ENCODE results near the gene NUDT22. TPM values are rescaled to one million over a fixed set of nuclear protein-coding genes. Genes with fewer than 3 reads are reported as not detected.

Gene NUDT22
- polyA plus RNA-seq, 6 donors from 2014 or later, result 43.6 to 96.6 (median 62.6) TPM

GRCh38 chr11:64226507-64227051 lies 505 bp downstream of the NUDT22 start:
- peak; percentile 20 to 26 for ATAC-seq (ENCODE audit: low read depth in 2 of 2)
- Mint-ChIP-seq H3K9me3 (no peaks in the 10 kb centered on the region), H3K4me3 (peak overlapping the region; percentile 87 to 96 (median 94)), H3K27ac (peak overlapping the region; percentile 91 to 96 (median 92)), H3K36me3 (no peaks in the 10 kb centered on the region), H3K27me3 (no peaks in the 10 kb centered on the region), H3K4me1 (peaks cover 21 to 53% (median 49%) of the 10 kb centered on the region in 3 donors)
- DNase-seq, result peak; percentile 72

- no peaks in the 10 kb centered on the region for H3K36me3 Mint-ChIP-seq
- no peaks in the 10 kb centered on the region for H3K9me3 Mint-ChIP-seq
- DNase-seq, result no peak
- no peak for ATAC-seq (ENCODE audit: low read depth in 2 of 2)
- peaks cover 30 to 62% (median 58%) of the 10 kb centered on the region in 3 donors for H3K4me1 Mint-ChIP-seq
- H3K4me3 Mint-ChIP-seq, result peak overlapping the region; percentile 87 to 96 (median 94)
- no peaks in the 10 kb centered on the region for H3K27me3 Mint-ChIP-seq
- peak overlapping the region in 5 of 6 donors; percentile 84 to 96 (median 92) for H3K27ac Mint-ChIP-seq
Measured at GRCh38 chr11:64227405-64227956, 1.4 kb downstream of the NUDT22 start.

- H3K36me3 Mint-ChIP-seq, result no peaks in the 10 kb centered on the region
- ATAC-seq (ENCODE audit: low read depth in 2 of 2) (no peak), DNase-seq (no peak)
- H3K27me3 Mint-ChIP-seq, result no peaks in the 10 kb centered on the region
- H3K4me1 Mint-ChIP-seq, result peaks cover 30 to 73% (median 70%) of the 10 kb centered on the region in 3 donors
- H3K9me3 Mint-ChIP-seq, result no peaks in the 10 kb centered on the region
- peak overlapping the region; percentile 84 to 99 (median 97) for H3K27ac Mint-ChIP-seq
- peak overlapping the region; percentile 52 to 99 (median 90) for H3K4me3 Mint-ChIP-seq
Measured at GRCh38 chr11:64229090-64229743, 3.1 kb downstream of the NUDT22 start.

- DNase-seq (no peak), ATAC-seq (ENCODE audit: low read depth in 2 of 2) (no peak)
- Mint-ChIP-seq H3K27ac (peak overlapping the region; percentile 91 to 99 (median 98)), H3K9me3 (no peaks in the 10 kb centered on the region), H3K4me1 (peaks cover 29 to 72% (median 66%) of the 10 kb centered on the region in 3 donors), H3K36me3 (no peaks in the 10 kb centered on the region), H3K4me3 (peak overlapping the region; percentile 85 to 99 (median 94)), H3K27me3 (no peaks in the 10 kb centered on the region)
Measured at GRCh38 chr11:64229744-64230170, 3.7 kb downstream of the NUDT22 start.

- H3K4me1 Mint-ChIP-seq, result peaks cover 34 to 72% (median 64%) of the 10 kb centered on the region in 3 donors
- no peaks in the 10 kb centered on the region for H3K27me3 Mint-ChIP-seq
- no peaks in the 10 kb centered on the region for H3K36me3 Mint-ChIP-seq
- DNase-seq, result peak; percentile 92
- no peaks in the 10 kb centered on the region for H3K9me3 Mint-ChIP-seq
- ATAC-seq (ENCODE audit: low read depth in 2 of 2), result peak; percentile 51 to 54
- peak within 1 kb of the TSS; percentile 91 to 99 (median 98) for H3K27ac Mint-ChIP-seq
- peak within 1 kb of the TSS; percentile 85 to 99 (median 94) for H3K4me3 Mint-ChIP-seq
Measured at GRCh38 chr11:64230171-64230984, 4.3 kb downstream of the NUDT22 start, which contains the start of gene DNAJC4. TSS of gene DNAJC4 (plus strand) at chr11:64230548. CDS start at chr11:64230855, 307 bp downstream.

GRCh38 chr11:64230985-64231365 lies 4.9 kb downstream of the NUDT22 start:
- Mint-ChIP-seq H3K27me3 (no peaks in the 10 kb centered on the region), H3K9me3 (no peaks in the 10 kb centered on the region), H3K36me3 (no peaks in the 10 kb centered on the region), H3K27ac (peak overlapping the region; percentile 91 to 99 (median 98)), H3K4me1 (peaks cover 37 to 73% (median 67%) of the 10 kb centered on the region in 3 donors), H3K4me3 (peak overlapping the region; percentile 85 to 99 (median 94))
- DNase-seq (no peak), ATAC-seq (ENCODE audit: low read depth in 2 of 2) (no peak)

- Mint-ChIP-seq H3K4me1 (peaks cover 37 to 74% (median 67%) of the 10 kb centered on the region in 3 donors), H3K27me3 (no peaks in the 10 kb centered on the region), H3K4me3 (peak overlapping the region; percentile 83 to 99 (median 90)), H3K27ac (peak overlapping the region in 5 of 6 donors; percentile 88 to 98 (median 91)), H3K9me3 (no peaks in the 10 kb centered on the region), H3K36me3 (no peaks in the 10 kb centered on the region)
- DNase-seq (no peak), ATAC-seq (ENCODE audit: low read depth in 2 of 2) (no peak)
Measured at GRCh38 chr11:64231546-64231945, 5.5 kb downstream of the NUDT22 start.

- ATAC-seq (ENCODE audit: low read depth in 2 of 2) (no peak), DNase-seq (no peak)
- Mint-ChIP-seq H3K36me3 (no peaks in the 10 kb centered on the region), H3K9me3 (no peaks in the 10 kb centered on the region), H3K27ac (peak overlapping the region in 5 of 6 donors; percentile 21 to 96 (median 88)), H3K27me3 (no peaks in the 10 kb centered on the region), H3K4me1 (peaks cover 36 to 72% (median 66%) of the 10 kb centered on the region in 3 donors), H3K4me3 (peak overlapping the region; percentile 83 to 99 (median 90))
Measured at GRCh38 chr11:64232182-64232966, 6.3 kb downstream of the NUDT22 start.

- H3K27ac Mint-ChIP-seq, result peak overlapping the region in 5 of 6 donors; percentile 52 to 96 (median 90)
- H3K4me3 Mint-ChIP-seq, result peak overlapping the region; percentile 59 to 96 (median 88)
- ATAC-seq (ENCODE audit: low read depth in 2 of 2) (no peak), DNase-seq (no peak)
- H3K27me3 Mint-ChIP-seq, result no peaks in the 10 kb centered on the region
- H3K4me1 Mint-ChIP-seq, result peaks cover 32 to 70% (median 62%) of the 10 kb centered on the region in 3 donors
- no peaks in the 10 kb centered on the region for H3K36me3 Mint-ChIP-seq
- H3K9me3 Mint-ChIP-seq, result no peaks in the 10 kb centered on the region
Measured at GRCh38 chr11:64232967-64233315, 6.9 kb downstream of the NUDT22 start.

- Mint-ChIP-seq H3K9me3 (no peaks in the 10 kb centered on the region), H3K36me3 (no peaks in the 10 kb centered on the region), H3K27me3 (no peaks in the 10 kb centered on the region), H3K27ac (peak within 1 kb of the TSS; percentile 86 to 97 (median 96)), H3K4me3 (peak within 1 kb of the TSS; percentile 88 to 96 (median 92)), H3K4me1 (peaks cover 32 to 72% (median 65%) of the 10 kb centered on the region in 3 donors)
- DNase-seq, result peak; percentile 74
- ATAC-seq (ENCODE audit: low read depth in 2 of 2), result peak; percentile 46
Measured at GRCh38 chr11:64233913-64234586, 8.0 kb downstream of the NUDT22 start, which contains the start of gene VEGFB. TSS of gene VEGFB (plus strand) at chr11:64234584. CDS start at chr11:64234834, 250 bp downstream.

- Mint-ChIP-seq H3K27ac (peak overlapping the region; percentile 86 to 97 (median 94)), H3K9me3 (no peaks in the 10 kb centered on the region), H3K4me3 (peak overlapping the region; percentile 88 to 94 (median 90)), H3K36me3 (no peaks in the 10 kb centered on the region), H3K27me3 (no peaks in the 10 kb centered on the region), H3K4me1 (peaks cover 30 to 67% (median 62%) of the 10 kb centered on the region in 3 donors)
- ATAC-seq (ENCODE audit: low read depth in 2 of 2) (peak; percentile 54 to 57), DNase-seq (peak; percentile 78)
Measured at GRCh38 chr11:64234647-64235379, 8.7 kb downstream of the NUDT22 start.
